IMR-90 (cell line): ENCODE results near the gene BTN1A1. TPM values are rescaled to one million over a fixed set of nuclear protein-coding genes. Genes with fewer than 3 reads are reported as not detected.

ENCODE experiments used
- ATAC-seq: fragments of 200-7000 bp; cut with Tn5 transposase; 2 replicates; pipeline ENCODE4 v1.9.1; 2020; ENCODE audit warnings: low read depth, mild to moderate bottlenecking, moderate library complexity
- BruUV-seq: library from RNA; stranded (reverse); fragments of 400-500 nt; replicated peaks from 2 replicates; lab custom pipeline; 2021; lab: Mats Ljungman, UMichigan
- CTCF ChIA-PET: fragments of 300-600 bp; formaldehyde crosslinking; extraction: SDS; loops from one replicate; lab custom pipeline; 2021; ENCODE audit warnings: antibody characterized with exemption; lab: Yijun Ruan, JAX
- POLR2A ChIA-PET: fragments of 300-600 bp; sonication (Branson Sonifier 250); formaldehyde crosslinking; loops from one replicate; lab custom pipeline; 2022; ENCODE audit warnings: antibody characterized with exemption; ENCODE audit not compliant: unreplicated experiment; lab: Charles Lee
- DNase-seq: peaks from one replicate; pipeline ENCODE4 v3.0.0; 2013
- H2AFZ ChIP-seq: replicated peaks from 2 replicates; pipeline ENCODE3; 2013; ENCODE audit warnings: low read length, mild to moderate bottlenecking; ENCODE audit not compliant: poor library complexity
- H2AK5ac ChIP-seq: 2 replicates; pipeline ENCODE4 v1.6.1; 2013; ENCODE audit warnings: low read depth, low read length, inconsistent platforms
- H2AK9ac ChIP-seq: replicated peaks from 2 replicates; pipeline ENCODE3; 2013; ENCODE audit warnings: mild to moderate bottlenecking, low read depth, low read length, moderate library complexity; ENCODE audit not compliant: poor library complexity
- H2BK120ac ChIP-seq: 2 replicates; pipeline ENCODE4 v1.6.1; 2013; ENCODE audit warnings: low read depth, low read length, inconsistent platforms
- H2BK15ac ChIP-seq: 3 replicates; pipeline ENCODE4 v1.6.1; 2013; ENCODE audit warnings: low read depth, low read length, inconsistent platforms
- H2BK20ac ChIP-seq: 2 replicates; pipeline ENCODE4 v1.6.1; 2013; ENCODE audit warnings: low read depth, mild to moderate bottlenecking, inconsistent platforms, low read length, moderate library complexity
- H2BK5ac ChIP-seq: 2 replicates; pipeline ENCODE4 v1.6.1; 2013; ENCODE audit warnings: mild to moderate bottlenecking, low read depth, low read length, inconsistent platforms; ENCODE audit not compliant: poor library complexity, severe bottlenecking
- H3K14ac ChIP-seq: replicated peaks from 2 replicates; pipeline ENCODE4 v1.6.1; 2013; ENCODE audit warnings: low read depth, low read length, inconsistent platforms
- H3K18ac ChIP-seq: 2 replicates; pipeline ENCODE4 v1.6.1; 2013; ENCODE audit warnings: low read depth, low read length, control low read depth
- H3K23ac ChIP-seq: 2 replicates; pipeline ENCODE4 v1.6.1; 2013; ENCODE audit warnings: low read depth, low read length, inconsistent platforms
- H3K27ac ChIP-seq: 2 replicates; pipeline ENCODE4 v1.5.1; 2013; ENCODE audit warnings: mild to moderate bottlenecking, control low read depth, low read length; ENCODE audit not compliant: insufficient read depth
- H3K27me3 ChIP-seq: 2 replicates; pipeline ENCODE4 v1.6.1; 2013; ENCODE audit warnings: low read length; ENCODE audit not compliant: control insufficient read depth, insufficient read depth
- H3K36me3 ChIP-seq: 2 replicates; pipeline ENCODE4 v1.6.1; 2013; ENCODE audit warnings: low read length, mixed read lengths; ENCODE audit not compliant: control insufficient read depth, insufficient read depth
- H3K4ac ChIP-seq: 2 replicates; pipeline ENCODE4 v1.6.1; 2013; ENCODE audit warnings: low read depth, low read length, inconsistent platforms
- H3K4me1 ChIP-seq: 2 replicates; pipeline ENCODE4 v1.6.1; 2013; ENCODE audit warnings: low read length, mixed read lengths; ENCODE audit not compliant: control insufficient read depth, insufficient read depth
- H3K4me2 ChIP-seq: 2 replicates; pipeline ENCODE4 v1.6.1; 2013; ENCODE audit warnings: low read depth, mild to moderate bottlenecking, control low read depth, low read length, moderate library complexity
- H3K4me3 ChIP-seq: 2 replicates; pipeline ENCODE4 v1.5.1; 2013; ENCODE audit warnings: low read depth, mild to moderate bottlenecking, control low read depth, low read length, moderate library complexity; ENCODE audit not compliant: insufficient read depth
- H3K56ac ChIP-seq: 2 replicates; pipeline ENCODE4 v1.6.1; 2013; ENCODE audit warnings: low read length, inconsistent platforms; ENCODE audit not compliant: insufficient read depth; ENCODE audit errors: extremely low read depth
- H3K79me1 ChIP-seq, 2 experiments: 2 replicates each; pipeline ENCODE4 v1.6.1; 2013; ENCODE audit warnings: low read length in 2 of 2, inconsistent platforms in 1 of 2, low read depth in 1 of 2
- H3K9ac ChIP-seq: 2 replicates; pipeline ENCODE4 v1.6.1; 2013; ENCODE audit warnings: low read depth, low read length, control low read depth
- H3K9me1 ChIP-seq: 2 replicates; pipeline ENCODE4 v1.6.1; 2013; ENCODE audit warnings: low read length, inconsistent platforms; ENCODE audit not compliant: insufficient read depth
- H3K9me3 ChIP-seq: 2 replicates; pipeline ENCODE4 v1.6.1; 2013; ENCODE audit warnings: low read length; ENCODE audit not compliant: control insufficient read depth, insufficient read depth
- H4K20me1 ChIP-seq: 2 replicates; pipeline ENCODE4 v1.6.1; 2013; ENCODE audit warnings: low read length, inconsistent platforms; ENCODE audit not compliant: insufficient read depth
- H4K5ac ChIP-seq: 2 replicates; pipeline ENCODE4 v1.6.1; 2013; ENCODE audit warnings: mild to moderate bottlenecking, low read depth, low read length, control low read depth
- H4K8ac ChIP-seq, 2 experiments: 2 replicates each; pipeline ENCODE4 v1.6.1; 2013; ENCODE audit warnings: low read depth in 2 of 2, low read length in 2 of 2, control low read depth in 1 of 2, inconsistent platforms in 1 of 2
- H4K91ac ChIP-seq: 2 replicates; pipeline ENCODE4 v1.6.1; 2013; ENCODE audit warnings: low read depth, low read length, inconsistent platforms; ENCODE audit not compliant: insufficient read depth
- BHLHE40 ChIP-seq: fragments of 150-350 bp; IDR thresholded peaks from 2 replicates; pipeline ENCODE4 v1.6.1; 2016; ENCODE audit warnings: mild to moderate bottlenecking, low read depth, low read length
- CEBPB ChIP-seq: IDR thresholded peaks from 2 replicates; pipeline ENCODE4 v1.6.1; 2012; ENCODE audit warnings: low read depth, low read length, improper control_type of control experiment
- CHD1 ChIP-seq: IDR thresholded peaks from 2 replicates; pipeline ENCODE4 v1.6.1; 2012; ENCODE audit warnings: low read depth, low read length, improper control_type of control experiment
- CTCF ChIP-seq: conservative IDR thresholded peaks from 2 replicates; pipeline ENCODE4 v1.5.1; 2012; ENCODE audit warnings: mild to moderate bottlenecking, low read depth, low read length, improper control_type of control experiment
- FOS ChIP-seq: fragments of 150-350 bp; IDR thresholded peaks from 2 replicates; pipeline ENCODE4 v1.6.1; 2016; ENCODE audit warnings: low read depth, low read length
- MAFK ChIP-seq: IDR thresholded peaks from 2 replicates; pipeline ENCODE4 v1.6.1; 2012; ENCODE audit warnings: low read depth, low read length, improper control_type of control experiment
- MAZ ChIP-seq: IDR thresholded peaks from 2 replicates; pipeline ENCODE4 v1.6.1; 2012; ENCODE audit warnings: low read depth, mild to moderate bottlenecking, low read length, improper control_type of control experiment, moderate library complexity, borderline replicate concordance
- MXI1 ChIP-seq: IDR thresholded peaks from 2 replicates; pipeline ENCODE4 v1.6.1; 2012; ENCODE audit warnings: low read depth, mild to moderate bottlenecking, low read length, moderate library complexity, borderline replicate concordance
- POLR2A ChIP-seq: IDR thresholded peaks from 2 replicates; pipeline ENCODE4 v1.6.1; 2012; ENCODE audit warnings: mild to moderate bottlenecking, low read depth, low read length
- RAD21 ChIP-seq: IDR thresholded peaks from 2 replicates; pipeline ENCODE4 v1.6.1; 2012; ENCODE audit warnings: low read length, improper control_type of control experiment
- RCOR1 ChIP-seq: IDR thresholded peaks from 2 replicates; pipeline ENCODE4 v1.6.1; 2012; ENCODE audit warnings: mild to moderate bottlenecking, low read length, improper control_type of control experiment; ENCODE audit not compliant: insufficient replicate concordance
- RFX5 ChIP-seq: IDR thresholded peaks from 2 replicates; pipeline ENCODE4 v1.8.0; 2012; ENCODE audit warnings: low read depth, mild to moderate bottlenecking, low read length, moderate library complexity
- SMC3 ChIP-seq: fragments of 150-350 bp; IDR thresholded peaks from 2 replicates; pipeline ENCODE4 v1.6.1; 2016; ENCODE audit warnings: low read depth, mild to moderate bottlenecking, antibody characterized with exemption, low read length, moderate library complexity
- WGBS, 2 experiments: methylation state at CpG; one replicate each; pipeline versions ENCODE4 v1.1.5 to v1.1.7; 2013; ENCODE audit warnings: missing lambda C conversion rate in 2 of 2; ENCODE audit not compliant: insufficient read length in 1 of 2; ENCODE audit errors: extremely low coverage in 2 of 2; 5-methylcytosine and 5-hydroxymethylcytosine counted together
- dilution Hi-C: fragments of 300-500 bp; cut with HindIII; formaldehyde crosslinking; loops from one replicate; pipeline ENCODE4 v1.14.3; 2018; ENCODE audit warnings: low sequenced_read_pairs; ENCODE audit not compliant: unreplicated experiment
- in situ Hi-C: fragments of 300-500 bp; cut with MboI; formaldehyde crosslinking; loops from 3 replicates; pipeline ENCODE4 v1.14.3; 2019; ENCODE audit warnings: low sequenced_read_pairs, inconsistent platforms, mixed read lengths
- intact Hi-C: fragments of 100-400 bp; cut with micrococcal nuclease; formaldehyde crosslinking; loops from 2 replicates; pipeline ENCODE4 v1.10.0; 2022
- polyA plus RNA-seq, 3 experiments: library from polyadenylated mRNA; depleted of rRNA; stranded (reverse); fragments of >200 nt; gene quantifications; 2 replicates each; pipeline ENCODE4 v1.2.3, GENCODE V29; 2012; ENCODE audit warnings: low replicate concordance in 1 of 3
- total RNA-seq: library from RNA; depleted of rRNA; stranded (reverse); fragments of >200 nt; gene quantifications from 2 replicates; pipeline ENCODE4 v1.2.3, GENCODE V29; 2012
- TF ChIP-seq, protein P1 (sequence below): fragments of 150-350 bp; IDR thresholded peaks from 2 replicates; pipeline ENCODE4 v1.6.1; 2017; ENCODE audit warnings: mild to moderate bottlenecking, antibody characterized with exemption, low read length, low read depth
- TF ChIP-seq, protein P2 (sequence below): fragments of 150-350 bp; IDR thresholded peaks from 2 replicates; pipeline ENCODE4 v1.6.1; 2016; ENCODE audit warnings: low read depth, mild to moderate bottlenecking, low read length, moderate library complexity, borderline replicate concordance

Gene BTN1A1
- total and polyA plus RNA-seq, 2 of the 4 experiments (the other 2 are of a cell fraction): not detected

GRCh38 chr6:26455357-26455970 is 44.6 kb upstream of the BTN1A1 start:
- Histone ChIP-seq H3K9me1 (peaks cover 25% of the 10 kb centered on the region), H3K27ac (no peak overlapping the region), H3K56ac (no peak overlapping the region), H3K4me3 (no peak overlapping the region), H3K4me2 (no peak overlapping the region), H3K27me3 (no peaks in the 10 kb centered on the region), H3K9ac (no peak overlapping the region), H3K4me1 (peaks cover 11% of the 10 kb centered on the region), H2BK20ac (no peak overlapping the region), H4K91ac (no peak overlapping the region), H2AK5ac (no peak overlapping the region), H2BK5ac (no peak overlapping the region), H3K23ac (no peak overlapping the region), H3K18ac (peak overlapping the region; percentile 44; the same call in 1 of the 2 replicates), H2AK9ac (no peak overlapping the region), H4K5ac (no peak overlapping the region), H3K4ac (no peak overlapping the region), H3K36me3 (peaks cover 13% of the 10 kb centered on the region), H2BK15ac (no peak overlapping the region), H2AFZ (no peak overlapping the region), H2BK120ac (no peak overlapping the region), H3K79me1 (peaks cover 17 to 33% of the 10 kb centered on the region in 2 experiments), H3K14ac (no peak overlapping the region), H4K8ac (no peak overlapping the region), H3K9me3 (no peaks in the 10 kb centered on the region), H4K20me1 (peaks cover 8% of the 10 kb centered on the region; the same call in 1 of the 2 replicates)
- dilution Hi-C loops: no loop called here
- BruUV-seq: no TSS peak
- ATAC-seq: no peak
- ChIA-PET POLR2A (no interaction called here), CTCF (no interaction called here)
- in situ Hi-C loops: no loop called here
- no peak for DNase-seq
- WGBS, 2 experiments: no CpG with 5 or more reads among the region's 3 CpGs
- TF ChIP-seq MXI1: no peak
- no peak for TF ChIP-seq MAFK
- TF ChIP-seq SMC3: no peak
- TF ChIP-seq RFX5: no peak
- no peak for TF ChIP-seq RCOR1
- TF ChIP-seq CEBPB: no peak
- TF ChIP-seq RAD21: no peak
- no peak for TF ChIP-seq POLR2A
- TF ChIP-seq FOS: no peak
- no peak for TF ChIP-seq MAZ
- TF ChIP-seq, protein P1, sequence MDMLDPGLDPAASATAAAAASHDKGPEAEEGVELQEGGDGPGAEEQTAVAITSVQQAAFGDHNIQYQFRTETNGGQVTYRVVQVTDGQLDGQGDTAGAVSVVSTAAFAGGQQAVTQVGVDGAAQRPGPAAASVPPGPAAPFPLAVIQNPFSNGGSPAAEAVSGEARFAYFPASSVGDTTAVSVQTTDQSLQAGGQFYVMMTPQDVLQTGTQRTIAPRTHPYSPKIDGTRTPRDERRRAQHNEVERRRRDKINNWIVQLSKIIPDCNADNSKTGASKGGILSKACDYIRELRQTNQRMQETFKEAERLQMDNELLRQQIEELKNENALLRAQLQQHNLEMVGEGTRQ: no peak
- TF ChIP-seq, protein P2, sequence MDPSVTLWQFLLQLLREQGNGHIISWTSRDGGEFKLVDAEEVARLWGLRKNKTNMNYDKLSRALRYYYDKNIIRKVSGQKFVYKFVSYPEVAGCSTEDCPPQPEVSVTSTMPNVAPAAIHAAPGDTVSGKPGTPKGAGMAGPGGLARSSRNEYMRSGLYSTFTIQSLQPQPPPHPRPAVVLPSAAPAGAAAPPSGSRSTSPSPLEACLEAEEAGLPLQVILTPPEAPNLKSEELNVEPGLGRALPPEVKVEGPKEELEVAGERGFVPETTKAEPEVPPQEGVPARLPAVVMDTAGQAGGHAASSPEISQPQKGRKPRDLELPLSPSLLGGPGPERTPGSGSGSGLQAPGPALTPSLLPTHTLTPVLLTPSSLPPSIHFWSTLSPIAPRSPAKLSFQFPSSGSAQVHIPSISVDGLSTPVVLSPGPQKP: no peak
- no peak for TF ChIP-seq CTCF
- no peak for TF ChIP-seq CHD1
- TF ChIP-seq BHLHE40: no peak
- intact Hi-C loops: loop anchor here (5.0 kb wide), 1 partner anchor 82 kb away; the partner anchor contains the start of gene HMGN4
